ENCODE measurements around the gene SIRT1.
"Not testable (repeated sequence)": the region's sequence is repeated elsewhere in the genome, so short reads cannot be mapped to it uniquely, and the experiment has no call there.

The SIRT1 gene

GRCh38 chr10:67965456-67965855 is 81.0 kb downstream of the SIRT1 start:
- no peak for DNase-seq
- Mint-ChIP-seq H3K9me3 (no peaks in the 10 kb centered on the region), H3K4me3 (no peak overlapping the region), H3K27me3 (no peaks in the 10 kb centered on the region), H3K36me3 (ENCODE audit: low read depth) (peaks cover 88% of the 10 kb centered on the region), H3K4me1 (ENCODE audit: low read depth) (peaks cover 14% of the 10 kb centered on the region), H3K27ac (no peak overlapping the region)

- not testable (repeated sequence) for H3K27me3 Mint-ChIP-seq, H3K9me3 Mint-ChIP-seq, DNase-seq, H3K4me3 Mint-ChIP-seq, H3K27ac Mint-ChIP-seq
- Mint-ChIP-seq H3K36me3 (ENCODE audit: low read depth) (peaks cover 87% of the 10 kb centered on the region), H3K4me1 (ENCODE audit: low read depth) (peaks cover 14% of the 10 kb centered on the region)
These were observed 81.6 kb downstream of the SIRT1 start for GRCh38 chr10:67966035-67966434.
